ENCODE measurements around the gene THSD4.

GRCh38 chr15:71296315-71296679 lies 181.0 kb downstream of the THSD4 start:
- TF ChIP-seq CTCF (IDR thresholded peaks at IDR 0.05; ENCODE audit: low read depth, low read length, poor library complexity, severe bottlenecking) (no peak), EZH2phosphoT487 (IDR thresholded peaks at IDR 0.05; ENCODE audit: borderline replicate concordance, low read length) (no peak)
